HT-29 (cell line): Measurements from ENCODE around the gene ANXA4. TPM values are rescaled to one million over a fixed set of nuclear protein-coding genes. Genes with fewer than 3 reads are reported as not detected.

Experiments
- DNase-seq: peaks from one replicate; pipeline ENCODE4 v3.0.0-alpha.2; 2015; ENCODE audit warnings: low spot score
- small RNA-seq: library from RNA; depleted of rRNA; stranded (forward); fragments of <200 nt; gene quantifications from one replicate; pipeline ENCODE3, GENCODE V24; 2014
- total RNA-seq: library from RNA; depleted of rRNA; stranded (reverse); fragments of >200 nt; shearing (Covaris generic); gene quantifications from 2 replicates; pipeline ENCODE4 v1.2.3, GENCODE V29; 2014; rRNA removed

Gene ANXA4
- total RNA-seq, 1 experiment from 2014 or later, result 510 TPM

- DNase-seq, result no peak
Measured at GRCh38 chr2:69844560-69844959, 102.6 kb downstream of the ANXA4 start.

- DNase-seq, result no peak
Measured at GRCh38 chr2:69846182-69847067, 104.5 kb downstream of the ANXA4 start.

- DNase-seq, result no peak
Measured at GRCh38 chr2:69847068-69847828, 105.3 kb downstream of the ANXA4 start.

- DNase-seq, result no peak
Measured at GRCh38 chr2:69848186-69848790, 106.4 kb downstream of the ANXA4 start.

- no peak for DNase-seq
Measured at GRCh38 chr2:69858261-69858660, 116.3 kb downstream of the ANXA4 start.

GRCh38 chr2:69863298-69863697 is 121.4 kb downstream of the ANXA4 start:
- DNase-seq, result no peak

Small RNA genes lying within 50 kb of the gene (small RNA-seq; reads per million reads assigned to genes)
- gene RPL23AP92, result not detected

Other genes starting within 250 kb of the ANXA4 start
- gene AAK1, start 98.4 kb upstream of the ANXA4 start, total RNA-seq, result 14.7 and 16.2 TPM in 2 replicates
- gene GMCL1, start 87.5 kb downstream of the ANXA4 start, total RNA-seq, result 21.5 and 25.8 TPM in 2 replicates
- gene SNRNP27, start 151.8 kb downstream of the ANXA4 start, total RNA-seq, result 19.2 and 22.4 TPM in 2 replicates
- gene MXD1, start 173.0 kb downstream of the ANXA4 start, total RNA-seq, result 18.3 and 22.3 TPM in 2 replicates
- gene ASPRV1, start 219.5 kb downstream of the ANXA4 start, total RNA-seq, result 1.1 and 2.1 TPM in 2 replicates